Astrocyte of the hippocampus (primary cell): Measurements from ENCODE around the gene CDH13.
A peak's percentile ranks its signal among the peaks of the same experiment; 100 is the strongest.

Experiments
- DNase-seq: peaks from one replicate; pipeline ENCODE4 v3.0.0; 2011; ENCODE audit warnings: low read depth, low spot score

The CDH13 gene

GRCh38 chr16:82835487-82836155, 208.9 kb downstream of the CDH13 start:
- DNase-seq = no peak

- no peak for DNase-seq
Observed at GRCh38 chr16:82841108-82841507, 214.3 kb downstream of the CDH13 start.

- DNase-seq = no peak
Observed at GRCh38 chr16:82843606-82844271, 217.0 kb downstream of the CDH13 start.

- no peak for DNase-seq
Observed at GRCh38 chr16:82845116-82845515, 218.3 kb downstream of the CDH13 start.

- no peak for DNase-seq
Observed at GRCh38 chr16:82846806-82847205, 220.0 kb downstream of the CDH13 start.

GRCh38 chr16:82848013-82848412, 221.2 kb downstream of the CDH13 start:
- DNase-seq = no peak

GRCh38 chr16:82852388-82853008, 225.7 kb downstream of the CDH13 start:
- peak; percentile 5 for DNase-seq

GRCh38 chr16:82855471-82855870, 228.7 kb downstream of the CDH13 start:
- no peak for DNase-seq

GRCh38 chr16:82857693-82858365, 231.1 kb downstream of the CDH13 start:
- DNase-seq = no peak

- peak; percentile 18 for DNase-seq
Observed at GRCh38 chr16:82859662-82860061, 232.9 kb downstream of the CDH13 start.

GRCh38 chr16:82860071-82860470, 233.3 kb downstream of the CDH13 start:
- no peak for DNase-seq

- DNase-seq = no peak
Observed at GRCh38 chr16:82862057-82862456, 235.3 kb downstream of the CDH13 start.

- DNase-seq = no peak
Observed at GRCh38 chr16:82864332-82865040, 237.7 kb downstream of the CDH13 start.

GRCh38 chr16:82865412-82865811, 238.6 kb downstream of the CDH13 start:
- no peak for DNase-seq

GRCh38 chr16:82867485-82867884, 240.7 kb downstream of the CDH13 start:
- no peak for DNase-seq

GRCh38 chr16:82874271-82874670, 247.5 kb downstream of the CDH13 start:
- DNase-seq = no peak

- no peak for DNase-seq
Observed at GRCh38 chr16:82874672-82875071, 247.9 kb downstream of the CDH13 start.

GRCh38 chr16:82876951-82877350, 250.2 kb downstream of the CDH13 start:
- no peak for DNase-seq

- no peak for DNase-seq
Observed at GRCh38 chr16:82878466-82878865, 251.7 kb downstream of the CDH13 start.

GRCh38 chr16:82880346-82880745, 253.6 kb downstream of the CDH13 start:
- DNase-seq = no peak

GRCh38 chr16:82881516-82881915, 254.7 kb downstream of the CDH13 start:
- DNase-seq = no peak

GRCh38 chr16:82882226-82882625, 255.5 kb downstream of the CDH13 start:
- no peak for DNase-seq
